GM12891 (cell line): ENCODE measurements around the gene HDAC4.

Source experiments
- DNase-seq: peaks from one replicate; pipeline ENCODE4 v3.0.0; 2011; ENCODE audit warnings: low spot score; ENCODE audit not compliant: insufficient read length
- FAIRE-seq: peaks from 2 replicates; lab custom pipeline; 2011; peaks lifted over from hg19 to GRCh38; lab: Jason Lieb, UNC
- PAX5 ChIP-seq: IDR thresholded peaks from 2 replicates; pipeline ENCODE4 v1.6.1; 2011; ENCODE audit warnings: low read length, moderate library complexity, mild to moderate bottlenecking; ENCODE audit not compliant: insufficient read depth, severe bottlenecking
- POLR2A ChIP-seq: IDR thresholded peaks from 2 replicates; pipeline ENCODE4 v1.6.1; 2011; ENCODE audit warnings: low read depth, low read length, control low read depth
- POLR2AphosphoS5 ChIP-seq: IDR thresholded peaks from 2 replicates; pipeline ENCODE4 v1.6.1; 2011; ENCODE audit warnings: low read depth, low read length, control low read depth
- POU2F2 ChIP-seq: IDR thresholded peaks from 2 replicates; pipeline ENCODE4 v1.6.1; 2011; ENCODE audit warnings: low read depth, mild to moderate bottlenecking, control low read depth, low read length, moderate library complexity
- SPI1 ChIP-seq: IDR thresholded peaks from 2 replicates; pipeline ENCODE4 v1.6.1; 2011; ENCODE audit warnings: low read depth, low read length, control low read depth
- TAF1 ChIP-seq: IDR thresholded peaks from 2 replicates; pipeline ENCODE4 v1.6.1; 2011; ENCODE audit warnings: low read depth, low read length, control low read depth

The HDAC4 gene

GRCh38 chr2:239343460-239343859 lies 57.4 kb downstream of the HDAC4 start:
- DNase-seq: no peak
- TF ChIP-seq TAF1 (no peak), POLR2A (no peak), PAX5 (no peak), POU2F2 (no peak), SPI1 (no peak), POLR2AphosphoS5 (no peak)
- FAIRE-seq: no peak

GRCh38 chr2:239341840-239342239 lies 59.0 kb downstream of the HDAC4 start:
- no peak for DNase-seq
- TF ChIP-seq POLR2AphosphoS5 (no peak), PAX5 (no peak), POLR2A (no peak), POU2F2 (no peak), SPI1 (no peak), TAF1 (no peak)
- FAIRE-seq: no peak

- DNase-seq: no peak
- no peak for FAIRE-seq
- TF ChIP-seq POLR2AphosphoS5 (no peak), PAX5 (no peak), TAF1 (no peak), SPI1 (no peak), POLR2A (no peak), POU2F2 (no peak)
These were observed 59.6 kb downstream of the HDAC4 start for GRCh38 chr2:239341146-239341732.

GRCh38 chr2:239339726-239340601 lies 60.9 kb downstream of the HDAC4 start:
- FAIRE-seq (peak; percentile 85), DNase-seq (peak; percentile 56)
- TF ChIP-seq PAX5 (no peak), SPI1 (no peak), POLR2A (no peak), POU2F2 (0 out of 2 replicates have a peak, but pooled peaks have one; percentile 12)

GRCh38 chr2:239339241-239339640 lies 61.6 kb downstream of the HDAC4 start:
- DNase-seq: no peak
- FAIRE-seq: no peak
- no peak for TF ChIP-seq POLR2AphosphoS5

GRCh38 chr2:239337877-239338484 lies 62.8 kb downstream of the HDAC4 start:
- FAIRE-seq (no peak), DNase-seq (no peak)
- no peak for TF ChIP-seq POLR2AphosphoS5
- TF ChIP-seq SPI1: no peak
- TF ChIP-seq POLR2A: no peak
- TF ChIP-seq TAF1: no peak
- TF ChIP-seq PAX5: no peak
- TF ChIP-seq POU2F2: no peak

GRCh38 chr2:239337122-239337876 lies 63.5 kb downstream of the HDAC4 start:
- DNase-seq (no peak), FAIRE-seq (no peak)
- TF ChIP-seq POLR2A: no peak
- no peak for TF ChIP-seq TAF1
- TF ChIP-seq SPI1: no peak
- no peak for TF ChIP-seq POU2F2
- TF ChIP-seq POLR2AphosphoS5: no peak
- no peak for TF ChIP-seq PAX5

- no peak for TF ChIP-seq PAX5
- no peak for TF ChIP-seq POU2F2
- TF ChIP-seq TAF1: no peak
- TF ChIP-seq POLR2A: no peak
- no peak for TF ChIP-seq SPI1
- no peak for TF ChIP-seq POLR2AphosphoS5
- DNase-seq: no peak
- no peak for FAIRE-seq
These were observed 69.3 kb downstream of the HDAC4 start for GRCh38 chr2:239331560-239331959.

- DNase-seq: no peak
- TF ChIP-seq TAF1 (no peak), POLR2A (no peak), SPI1 (no peak), PAX5 (no peak), POLR2AphosphoS5 (no peak), POU2F2 (no peak)
- FAIRE-seq: no peak
These were observed 70.0 kb downstream of the HDAC4 start for GRCh38 chr2:239330836-239331235.
